Activated T-helper 2 cell treated with anti-CD3 and anti-CD28 coated beads, Interferon-gamma antibody, Interleukin-2, Interleukin-4, amounts not matched to agents 10 μg/mL and 5 μg/mL and 100 μg/mL, durations not matched to agents 14 hours and 24 hours and 36 hours (primary cell): ENCODE data around the gene PPP1R3D. TPM values are rescaled to one million over a fixed set of nuclear protein-coding genes. Genes with fewer than 3 reads are reported as not detected.

ENCODE experiments used
- DNase-seq: peaks from one replicate; pipeline ENCODE4 v3.0.0; 2021; ENCODE audit warnings: low spot score
- H3K27ac Mint-ChIP-seq: one replicate; pipeline ENCODE4 v1.8.0; 2021; ENCODE audit warnings: mixed read lengths
- H3K27me3 Mint-ChIP-seq: one replicate; pipeline ENCODE4 v1.8.0; 2021; ENCODE audit warnings: low read depth, mixed read lengths
- H3K36me3 Mint-ChIP-seq: one replicate; pipeline ENCODE4 v1.8.0; 2021; ENCODE audit warnings: low read depth, mixed read lengths
- H3K4me1 Mint-ChIP-seq: one replicate; pipeline ENCODE4 v1.8.0; 2021; ENCODE audit warnings: low read depth, mixed read lengths
- H3K4me3 Mint-ChIP-seq: one replicate; pipeline ENCODE4 v1.8.0; 2021; ENCODE audit warnings: low read depth, mild to moderate bottlenecking, moderate library complexity, mixed read lengths
- H3K9me3 Mint-ChIP-seq: one replicate; pipeline ENCODE4 v1.8.0; 2021; ENCODE audit warnings: mixed read lengths
- intact Hi-C: fragments of 100-400 bp; cut with micrococcal nuclease; formaldehyde crosslinking; loops from one replicate; pipeline ENCODE4 v1.15.1; 2023
- total RNA-seq: library from RNA; stranded (reverse); gene quantifications from 2 replicates; pipeline ENCODE4 v1.2.3, GENCODE V29; 2022

PPP1R3D gene, protein sequence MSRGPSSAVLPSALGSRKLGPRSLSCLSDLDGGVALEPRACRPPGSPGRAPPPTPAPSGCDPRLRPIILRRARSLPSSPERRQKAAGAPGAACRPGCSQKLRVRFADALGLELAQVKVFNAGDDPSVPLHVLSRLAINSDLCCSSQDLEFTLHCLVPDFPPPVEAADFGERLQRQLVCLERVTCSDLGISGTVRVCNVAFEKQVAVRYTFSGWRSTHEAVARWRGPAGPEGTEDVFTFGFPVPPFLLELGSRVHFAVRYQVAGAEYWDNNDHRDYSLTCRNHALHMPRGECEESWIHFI
- total RNA-seq: 6.4 and 6.6 TPM in 2 replicates

DNA sequence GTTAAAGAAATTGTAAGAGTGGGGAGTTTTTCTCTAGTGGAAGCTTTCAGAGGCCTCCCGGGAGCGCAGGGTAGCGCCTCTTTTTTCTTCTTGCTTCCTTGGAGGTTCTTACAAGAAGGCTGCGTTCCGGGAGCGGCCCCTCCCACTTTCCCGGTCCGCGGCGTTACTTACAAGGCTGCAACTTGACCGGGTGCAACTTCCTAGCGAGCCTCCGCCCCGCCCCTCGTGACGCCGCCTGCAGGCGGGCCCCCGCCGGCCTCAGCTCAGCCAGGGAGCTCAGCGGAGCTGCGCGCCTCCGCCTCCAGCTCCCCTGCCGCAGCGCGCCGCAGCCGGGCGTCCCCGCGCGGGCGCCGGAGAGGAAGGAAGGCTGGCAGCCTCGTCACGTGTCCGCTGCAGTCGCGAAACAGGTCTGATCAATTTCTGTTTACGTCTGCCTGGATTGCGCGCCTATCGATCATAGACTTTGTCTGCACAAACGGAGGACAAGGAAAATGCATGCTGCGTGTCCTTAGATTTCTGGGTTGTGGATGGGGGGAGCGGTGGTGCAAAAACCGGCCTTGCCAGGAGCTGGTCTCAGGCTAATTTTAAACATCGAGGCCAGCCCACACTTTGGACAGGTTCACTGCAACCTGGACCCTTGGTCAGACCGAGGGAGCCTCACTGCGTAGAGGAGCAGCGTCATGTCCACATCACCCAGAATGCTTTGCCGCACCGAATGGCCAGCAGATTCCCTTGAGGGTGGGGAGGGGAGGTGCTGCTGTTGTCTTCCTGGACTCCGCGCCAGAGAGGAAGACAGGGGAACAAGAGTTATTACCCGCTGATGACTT is at the start of gene PPP1R3D, which contains the start of gene FAM217B:
PPP1R3D (minus strand) TSS at position 177 of the 827 bp plus-strand sequence. CDS start 374 bp downstream, outside the sequence.
FAM217B (plus strand) TSS at position 261 of the 827 bp plus-strand sequence. CDS start 3,555 bp downstream, outside the sequence.
- H3K4me1 Mint-ChIP-seq: peaks cover 33% of the 10 kb centered on the region
- intact Hi-C loops: loop anchor here (2.0 to 10.0 kb wide), 2 partner anchors 116 to 324 kb away; no protein-coding TSS in a partner anchor
- no peaks in the 10 kb centered on the region for H3K9me3 Mint-ChIP-seq
- peak within 1 kb of the TSS; percentile 94 for H3K4me3 Mint-ChIP-seq
- H3K27ac Mint-ChIP-seq: peak within 1 kb of the TSS; percentile 98
- H3K36me3 Mint-ChIP-seq: peaks cover 37% of the 10 kb centered on the region
- DNase-seq: peak; percentile 90
- no peaks in the 10 kb centered on the region for H3K27me3 Mint-ChIP-seq

DNA sequence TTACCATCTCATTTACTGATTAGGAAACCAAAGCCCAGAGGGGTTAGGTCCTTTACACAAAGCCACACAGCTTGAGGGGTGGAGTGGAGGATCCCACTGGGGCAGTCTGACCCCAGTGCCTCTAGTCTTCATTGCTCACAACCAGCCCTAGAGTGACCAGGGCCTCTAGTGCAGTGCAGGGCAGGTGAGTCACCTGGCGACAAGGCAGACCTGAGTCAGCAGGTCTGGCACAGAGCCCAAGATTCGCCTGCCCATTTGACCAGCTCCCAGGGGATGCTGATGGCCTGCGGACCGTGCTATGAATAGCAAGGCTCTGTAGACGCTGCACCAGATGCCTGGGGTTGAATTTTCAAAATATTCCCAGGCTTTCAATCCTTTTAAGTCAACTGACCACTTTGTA is 48.0 kb upstream of the PPP1R3D start:
- DNase-seq: no peak
- Mint-ChIP-seq H3K9me3 (no peaks in the 10 kb centered on the region), H3K4me3 (no peak overlapping the region), H3K27me3 (no peaks in the 10 kb centered on the region), H3K36me3 (no peaks in the 10 kb centered on the region), H3K27ac (no peak overlapping the region), H3K4me1 (peaks cover 2% of the 10 kb centered on the region)
- intact Hi-C loops: no loop called here

DNA sequence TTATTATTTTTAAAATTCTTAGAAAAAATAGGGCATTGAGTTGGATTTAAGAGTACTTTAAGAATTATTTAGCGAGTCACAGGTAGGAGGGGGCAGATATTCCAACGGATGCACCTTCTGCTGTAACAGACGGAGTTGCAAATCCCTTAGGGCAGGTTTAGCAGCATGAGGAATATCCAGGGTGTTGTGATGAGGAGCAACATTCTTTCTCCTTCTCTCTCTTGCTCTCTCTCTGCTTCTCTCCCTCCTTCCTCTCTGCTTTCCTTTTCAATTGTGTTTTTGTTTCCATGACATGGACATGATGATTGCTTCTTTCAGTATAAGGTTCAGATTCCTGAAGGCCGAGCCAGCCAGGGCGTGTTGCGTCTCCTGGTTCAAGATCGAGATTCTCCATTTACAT is 47.0 kb upstream of the PPP1R3D start:
- no peak overlapping the region for H3K27ac Mint-ChIP-seq
- H3K4me3 Mint-ChIP-seq: no peak overlapping the region
- peaks cover 2% of the 10 kb centered on the region for H3K4me1 Mint-ChIP-seq
- no peaks in the 10 kb centered on the region for H3K36me3 Mint-ChIP-seq
- no peaks in the 10 kb centered on the region for H3K9me3 Mint-ChIP-seq
- intact Hi-C loops: no loop called here
- H3K27me3 Mint-ChIP-seq: no peaks in the 10 kb centered on the region
- no peak for DNase-seq

DNA sequence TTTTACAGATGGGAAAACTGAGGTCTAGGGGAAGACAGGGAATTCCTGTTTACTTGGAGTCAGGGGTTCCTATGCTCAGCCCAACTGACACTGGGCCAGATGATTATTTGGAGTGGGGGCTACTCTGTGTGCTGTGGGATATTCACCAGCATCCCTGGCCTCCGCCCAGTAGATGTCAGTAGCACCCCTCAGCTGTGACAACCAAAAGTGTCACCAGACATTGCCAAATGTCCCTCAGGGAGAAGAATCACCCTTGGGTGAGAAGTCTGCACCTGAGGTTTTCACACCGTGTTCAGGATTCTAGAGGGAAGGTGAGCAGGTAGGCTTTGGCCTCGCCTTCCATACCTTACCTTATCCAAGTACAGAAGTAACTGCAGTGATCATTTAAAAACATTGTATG is 45.8 kb upstream of the PPP1R3D start:
- DNase-seq: no peak
- no peaks in the 10 kb centered on the region for H3K27me3 Mint-ChIP-seq
- H3K9me3 Mint-ChIP-seq: no peaks in the 10 kb centered on the region
- no peak overlapping the region for H3K4me3 Mint-ChIP-seq
- no peaks in the 10 kb centered on the region for H3K36me3 Mint-ChIP-seq
- intact Hi-C loops: no loop called here
- no peak overlapping the region for H3K27ac Mint-ChIP-seq
- H3K4me1 Mint-ChIP-seq: peaks cover 2% of the 10 kb centered on the region

DNA sequence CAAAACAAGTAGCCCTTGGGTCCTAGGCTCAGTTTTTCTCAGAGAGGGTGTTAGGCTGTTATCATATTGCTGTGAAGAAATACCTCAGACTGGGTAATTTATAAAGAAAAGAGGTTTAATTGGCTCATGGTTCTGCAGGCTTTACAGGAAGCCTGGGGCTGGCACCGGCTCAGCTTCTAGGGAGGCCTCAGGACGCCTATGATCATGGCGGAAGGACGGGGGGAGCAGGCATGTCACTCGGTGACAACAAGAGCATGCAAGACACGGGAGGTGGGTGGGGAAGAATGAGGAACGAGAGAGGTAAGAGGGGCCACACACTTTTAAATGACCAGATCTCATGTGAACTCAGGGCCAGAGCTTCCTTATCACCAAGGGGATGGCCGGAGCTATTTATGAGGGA is 45.1 kb upstream of the PPP1R3D start:
- Mint-ChIP-seq H3K9me3 (no peaks in the 10 kb centered on the region), H3K4me3 (no peak overlapping the region), H3K27ac (no peak overlapping the region), H3K4me1 (peaks cover 2% of the 10 kb centered on the region), H3K36me3 (no peaks in the 10 kb centered on the region), H3K27me3 (no peaks in the 10 kb centered on the region)
- no peak for DNase-seq
- intact Hi-C loops: no loop called here

DNA sequence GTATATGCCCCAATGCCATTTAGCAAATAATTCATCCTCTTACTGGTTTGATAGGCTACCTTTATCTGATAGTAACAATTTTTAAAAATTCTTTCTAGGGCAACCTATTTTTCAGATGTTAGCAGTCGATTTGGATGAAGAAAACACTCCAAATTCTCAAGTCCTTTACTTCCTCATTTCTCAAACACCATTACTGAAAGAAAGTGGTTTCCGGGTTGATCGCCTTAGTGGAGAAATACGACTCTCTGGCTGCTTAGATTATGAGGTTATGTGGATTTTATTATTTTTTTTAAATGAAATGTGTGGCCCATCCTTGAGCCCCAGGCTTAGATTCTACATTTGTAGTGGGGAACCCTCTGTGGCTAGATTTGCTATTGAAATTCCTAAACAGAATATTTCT is 44.4 kb upstream of the PPP1R3D start:
- intact Hi-C loops: no loop called here
- Mint-ChIP-seq H3K4me3 (no peak overlapping the region), H3K36me3 (no peaks in the 10 kb centered on the region), H3K27me3 (no peaks in the 10 kb centered on the region), H3K9me3 (no peaks in the 10 kb centered on the region), H3K4me1 (peaks cover 2% of the 10 kb centered on the region), H3K27ac (no peak overlapping the region)
- no peak for DNase-seq

DNA sequence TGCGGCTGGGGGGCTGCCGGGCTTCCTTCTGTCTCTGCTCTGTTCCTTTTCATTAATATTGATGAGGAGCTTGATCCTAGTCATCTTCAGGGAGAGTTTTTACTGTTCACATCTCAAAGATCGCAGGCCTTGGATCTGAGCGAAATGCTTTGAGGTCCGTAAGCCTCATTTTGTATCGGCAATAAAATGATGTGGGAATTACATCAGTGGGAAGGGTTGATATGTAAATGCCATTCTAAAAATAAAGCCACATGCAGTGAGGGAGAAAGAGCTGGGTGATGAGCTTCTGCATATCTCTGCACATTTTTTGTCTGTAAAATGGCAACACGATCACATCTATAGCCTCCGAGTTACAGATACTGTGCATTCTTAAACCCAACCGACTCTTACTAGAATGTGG is 43.0 kb upstream of the PPP1R3D start:
- intact Hi-C loops: no loop called here
- no peak overlapping the region for H3K4me3 Mint-ChIP-seq

DNA sequence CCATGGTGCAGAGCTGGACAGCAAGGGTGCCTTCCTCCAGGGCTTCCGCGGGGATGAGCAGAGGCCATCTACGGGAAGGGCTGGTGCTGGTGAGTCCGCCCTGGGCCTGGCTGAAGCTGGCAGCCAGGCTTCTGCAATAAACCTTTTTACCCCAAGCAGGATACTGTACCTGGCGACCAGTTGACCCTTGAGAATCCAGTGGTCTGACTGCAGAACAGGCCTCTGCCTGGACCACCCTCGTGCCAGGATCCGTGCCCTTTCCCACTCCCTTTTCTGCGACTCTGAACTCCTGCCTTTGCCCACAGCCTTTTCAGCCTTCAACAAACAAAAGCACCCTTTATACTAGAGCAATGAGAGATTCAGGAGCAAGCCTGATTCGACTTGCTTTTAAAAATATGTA is 37.0 kb upstream of the PPP1R3D start:
- no peaks in the 10 kb centered on the region for H3K36me3 Mint-ChIP-seq
- no peak overlapping the region for H3K27ac Mint-ChIP-seq
- no peaks in the 10 kb centered on the region for H3K9me3 Mint-ChIP-seq
- no peaks in the 10 kb centered on the region for H3K4me1 Mint-ChIP-seq
- H3K4me3 Mint-ChIP-seq: no peak overlapping the region
- H3K27me3 Mint-ChIP-seq: no peaks in the 10 kb centered on the region
- DNase-seq: no peak
- intact Hi-C loops: no loop called here

More for the DNA sequence above, 43.0 kb upstream of the PPP1R3D start:
- no peaks in the 10 kb centered on the region for H3K36me3 Mint-ChIP-seq
- H3K27me3 Mint-ChIP-seq: no peaks in the 10 kb centered on the region
- DNase-seq: no peak
- H3K27ac Mint-ChIP-seq: no peak overlapping the region
- H3K4me1 Mint-ChIP-seq: peaks cover 2% of the 10 kb centered on the region
- H3K9me3 Mint-ChIP-seq: no peaks in the 10 kb centered on the region

DNA sequence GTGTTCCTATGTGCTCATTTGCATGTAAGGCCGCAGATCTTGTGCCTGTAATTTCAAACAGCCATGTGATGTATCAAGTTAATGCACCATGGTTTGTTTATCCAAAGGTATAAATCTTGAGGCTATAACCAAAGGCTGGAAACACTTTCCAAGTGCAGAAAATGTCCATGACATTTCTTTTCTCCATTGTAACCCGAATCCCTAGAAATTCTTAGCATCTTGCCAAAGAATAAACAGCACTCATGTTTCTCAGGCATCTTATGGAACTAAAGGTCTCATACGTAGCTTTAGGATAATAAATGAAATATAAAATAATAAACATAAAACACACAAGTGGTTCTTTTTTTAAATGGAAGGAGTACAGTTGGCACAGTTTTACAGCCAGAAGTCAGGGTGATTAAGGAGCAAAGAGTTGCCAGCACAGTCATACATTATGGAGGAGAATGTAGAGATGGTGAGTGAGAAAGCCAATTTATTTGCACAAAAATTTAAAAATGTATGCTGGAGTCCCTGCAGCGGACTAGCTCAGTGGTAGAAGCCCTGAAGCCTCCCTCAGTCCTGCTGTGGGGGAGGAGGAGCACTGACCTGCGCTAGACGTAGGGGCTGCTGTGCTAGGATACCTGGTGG is 36.2 kb upstream of the PPP1R3D start:
- intact Hi-C loops: no loop called here
- no peaks in the 10 kb centered on the region for H3K4me1 Mint-ChIP-seq
- DNase-seq: no peak
- no peaks in the 10 kb centered on the region for H3K9me3 Mint-ChIP-seq
- H3K4me3 Mint-ChIP-seq: no peak overlapping the region
- H3K27me3 Mint-ChIP-seq: no peaks in the 10 kb centered on the region
- H3K36me3 Mint-ChIP-seq: no peaks in the 10 kb centered on the region
- no peak overlapping the region for H3K27ac Mint-ChIP-seq

DNA sequence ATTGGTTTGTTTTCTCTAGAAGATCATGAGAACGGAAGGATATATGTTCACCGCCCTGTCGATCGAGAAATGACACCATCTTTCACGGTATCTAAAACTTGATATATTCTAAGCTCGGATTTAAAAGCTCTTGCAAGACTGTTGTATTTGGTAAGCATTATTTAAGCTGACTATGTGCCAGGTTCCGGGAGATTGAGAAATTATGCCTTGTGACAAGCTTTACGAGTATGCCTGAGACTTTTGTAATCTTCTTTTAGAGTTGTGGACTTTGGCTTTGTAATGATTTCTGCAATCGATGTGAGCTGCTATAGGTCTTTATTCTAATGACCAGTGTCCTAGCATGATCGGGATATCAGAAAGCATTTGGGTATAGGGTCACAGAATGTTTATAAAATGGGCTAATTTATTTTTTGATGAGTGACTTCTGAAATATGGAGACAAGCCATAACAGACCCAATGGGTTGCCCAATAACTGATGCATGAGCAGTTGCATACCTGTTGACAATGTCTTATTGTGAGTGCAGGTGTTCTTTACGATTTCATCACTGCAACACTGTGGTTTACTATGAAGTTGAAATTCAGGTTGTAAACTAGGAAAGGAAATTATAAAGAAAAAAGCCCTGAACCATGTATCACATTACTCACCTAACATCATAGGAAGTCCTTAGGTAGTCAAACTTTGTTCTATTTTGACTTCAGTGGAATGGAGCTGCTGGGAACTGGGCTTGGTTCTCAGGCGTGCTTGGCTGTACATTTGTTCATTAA is 32.1 kb upstream of the PPP1R3D start:
- Mint-ChIP-seq H3K27me3 (no peaks in the 10 kb centered on the region), H3K9me3 (no peaks in the 10 kb centered on the region), H3K27ac (no peak overlapping the region), H3K36me3 (no peaks in the 10 kb centered on the region), H3K4me3 (no peak overlapping the region), H3K4me1 (no peaks in the 10 kb centered on the region)
- DNase-seq: no peak
- intact Hi-C loops: no loop called here

DNA sequence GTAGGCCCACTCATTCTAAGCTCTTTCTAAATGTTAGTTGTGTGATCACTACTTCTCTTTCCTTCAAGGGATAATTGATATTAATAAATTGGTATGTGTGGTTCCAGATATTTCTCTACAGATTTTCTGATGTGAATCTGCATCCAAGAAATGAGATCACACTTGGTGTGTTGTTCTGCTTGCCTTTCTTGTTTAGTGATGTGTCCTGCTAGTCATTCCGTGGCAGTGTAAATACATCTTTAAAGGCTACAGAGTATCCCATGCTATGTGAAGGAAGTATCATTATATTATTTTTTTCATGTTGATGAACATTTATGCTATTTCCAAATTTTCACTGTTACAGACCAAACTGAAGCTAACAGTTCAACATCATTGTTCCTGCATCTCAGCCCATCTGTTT is 31.3 kb upstream of the PPP1R3D start:
- H3K36me3 Mint-ChIP-seq: no peaks in the 10 kb centered on the region
- no peaks in the 10 kb centered on the region for H3K27me3 Mint-ChIP-seq
- no peaks in the 10 kb centered on the region for H3K9me3 Mint-ChIP-seq
- no peak for DNase-seq
- intact Hi-C loops: no loop called here
- H3K4me1 Mint-ChIP-seq: no peaks in the 10 kb centered on the region
- no peak overlapping the region for H3K4me3 Mint-ChIP-seq
- no peak overlapping the region for H3K27ac Mint-ChIP-seq

DNA sequence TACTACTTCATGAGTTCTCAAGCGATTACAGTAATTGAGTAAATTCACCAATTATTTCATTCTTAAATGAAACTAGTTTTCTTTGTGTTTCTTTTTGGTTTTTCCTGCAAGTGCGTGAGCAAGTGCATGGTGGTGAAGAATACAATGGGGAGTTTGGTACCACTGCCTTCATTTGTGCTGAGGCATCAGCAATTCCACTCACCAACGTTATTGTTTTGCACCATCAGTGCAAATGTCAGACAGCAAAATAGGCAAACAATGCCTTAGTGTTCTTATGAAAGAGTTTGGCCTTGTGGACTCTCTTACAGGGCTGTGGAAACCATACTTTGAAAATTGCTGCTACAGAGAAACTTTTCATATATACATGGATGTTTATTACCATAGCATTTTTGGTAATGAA is 26.3 kb upstream of the PPP1R3D start:
- Mint-ChIP-seq H3K27me3 (no peaks in the 10 kb centered on the region), H3K36me3 (no peaks in the 10 kb centered on the region), H3K27ac (no peak overlapping the region), H3K4me1 (no peaks in the 10 kb centered on the region), H3K4me3 (no peak overlapping the region), H3K9me3 (no peaks in the 10 kb centered on the region)
- DNase-seq: no peak
- intact Hi-C loops: no loop called here
